Activated T-helper 2 cell treated with anti-CD3 and anti-CD28 coated beads, Interferon-gamma antibody, Interleukin-2, Interleukin-4, amounts not matched to agents 10 μg/mL and 5 μg/mL and 100 μg/mL, durations not matched to agents 14 hours and 24 hours and 36 hours (primary cell): ENCODE measurements around the gene SLITRK5. TPM values are rescaled to one million over a fixed set of nuclear protein-coding genes. Genes with fewer than 3 reads are reported as not detected.

Experiments used
- DNase-seq: peaks from one replicate; pipeline ENCODE4 v3.0.0; 2021; ENCODE audit warnings: low spot score
- H3K27ac Mint-ChIP-seq: one replicate; pipeline ENCODE4 v1.8.0; 2021; ENCODE audit warnings: mixed read lengths
- H3K27me3 Mint-ChIP-seq: one replicate; pipeline ENCODE4 v1.8.0; 2021; ENCODE audit warnings: low read depth, mixed read lengths
- H3K36me3 Mint-ChIP-seq: one replicate; pipeline ENCODE4 v1.8.0; 2021; ENCODE audit warnings: low read depth, mixed read lengths
- H3K4me1 Mint-ChIP-seq: one replicate; pipeline ENCODE4 v1.8.0; 2021; ENCODE audit warnings: low read depth, mixed read lengths
- H3K4me3 Mint-ChIP-seq: one replicate; pipeline ENCODE4 v1.8.0; 2021; ENCODE audit warnings: low read depth, mild to moderate bottlenecking, moderate library complexity, mixed read lengths
- H3K9me3 Mint-ChIP-seq: one replicate; pipeline ENCODE4 v1.8.0; 2021; ENCODE audit warnings: mixed read lengths
- intact Hi-C: fragments of 100-400 bp; cut with micrococcal nuclease; formaldehyde crosslinking; loops from one replicate; pipeline ENCODE4 v1.15.1; 2023
- total RNA-seq: library from RNA; stranded (reverse); gene quantifications from 2 replicates; pipeline ENCODE4 v1.2.3, GENCODE V29; 2022

SLITRK5 gene
- total RNA-seq, 1 donor from 2014 or later: not detected

DNA sequence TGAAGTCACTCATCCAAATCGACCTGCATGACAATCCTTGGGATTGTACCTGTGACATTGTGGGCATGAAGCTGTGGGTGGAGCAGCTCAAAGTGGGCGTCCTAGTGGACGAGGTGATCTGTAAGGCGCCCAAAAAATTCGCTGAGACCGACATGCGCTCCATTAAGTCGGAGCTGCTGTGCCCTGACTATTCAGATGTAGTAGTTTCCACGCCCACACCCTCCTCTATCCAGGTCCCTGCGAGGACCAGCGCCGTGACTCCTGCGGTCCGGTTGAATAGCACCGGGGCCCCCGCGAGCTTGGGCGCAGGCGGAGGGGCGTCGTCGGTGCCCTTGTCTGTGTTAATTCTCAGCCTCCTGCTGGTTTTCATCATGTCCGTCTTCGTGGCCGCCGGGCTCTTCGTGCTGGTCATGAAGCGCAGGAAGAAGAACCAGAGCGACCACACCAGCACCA is 5.9 kb downstream of the SLITRK5 start:
- Mint-ChIP-seq H3K36me3 (no peaks in the 10 kb centered on the region), H3K27ac (no peak overlapping the region), H3K9me3 (no peaks in the 10 kb centered on the region), H3K4me3 (no peak overlapping the region), H3K27me3 (peaks cover 31% of the 10 kb centered on the region), H3K4me1 (peaks cover 2% of the 10 kb centered on the region)
- intact Hi-C loops: no loop called here
- no peak for DNase-seq

DNA sequence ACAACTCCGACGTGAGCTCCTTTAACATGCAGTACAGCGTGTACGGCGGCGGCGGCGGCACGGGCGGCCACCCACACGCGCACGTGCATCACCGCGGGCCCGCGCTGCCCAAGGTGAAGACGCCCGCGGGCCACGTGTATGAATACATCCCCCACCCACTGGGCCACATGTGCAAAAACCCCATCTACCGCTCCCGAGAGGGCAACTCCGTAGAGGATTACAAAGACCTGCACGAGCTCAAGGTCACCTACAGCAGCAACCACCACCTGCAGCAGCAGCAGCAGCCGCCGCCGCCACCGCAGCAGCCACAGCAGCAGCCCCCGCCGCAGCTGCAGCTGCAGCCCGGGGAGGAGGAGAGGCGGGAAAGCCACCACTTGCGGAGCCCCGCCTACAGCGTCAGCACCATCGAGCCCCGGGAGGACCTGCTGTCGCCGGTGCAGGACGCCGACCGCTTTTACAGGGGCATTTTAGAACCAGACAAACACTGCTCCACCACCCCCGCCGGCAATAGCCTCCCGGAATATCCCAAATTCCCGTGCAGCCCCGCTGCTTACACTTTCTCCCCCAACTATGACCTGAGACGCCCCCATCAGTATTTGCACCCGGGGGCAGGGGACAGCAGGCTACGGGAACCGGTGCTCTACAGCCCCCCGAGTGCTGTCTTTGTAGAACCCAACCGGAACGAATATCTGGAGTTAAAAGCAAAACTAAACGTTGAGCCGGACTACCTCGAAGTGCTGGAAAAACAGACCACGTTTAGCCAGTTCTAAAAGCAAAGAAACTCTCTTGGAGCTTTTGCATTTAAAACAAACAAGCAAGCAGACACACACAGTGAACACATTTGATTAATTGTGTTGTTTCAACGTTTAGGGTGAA is 6.6 kb downstream of the SLITRK5 start:
- no peaks in the 10 kb centered on the region for H3K36me3 Mint-ChIP-seq
- intact Hi-C loops: no loop called here
- H3K9me3 Mint-ChIP-seq: no peaks in the 10 kb centered on the region
- peak overlapping the region; percentile 7 for H3K4me3 Mint-ChIP-seq
- DNase-seq: no peak
- peaks cover 2% of the 10 kb centered on the region for H3K4me1 Mint-ChIP-seq
- no peak overlapping the region for H3K27ac Mint-ChIP-seq
- peaks cover 28% of the 10 kb centered on the region for H3K27me3 Mint-ChIP-seq

DNA sequence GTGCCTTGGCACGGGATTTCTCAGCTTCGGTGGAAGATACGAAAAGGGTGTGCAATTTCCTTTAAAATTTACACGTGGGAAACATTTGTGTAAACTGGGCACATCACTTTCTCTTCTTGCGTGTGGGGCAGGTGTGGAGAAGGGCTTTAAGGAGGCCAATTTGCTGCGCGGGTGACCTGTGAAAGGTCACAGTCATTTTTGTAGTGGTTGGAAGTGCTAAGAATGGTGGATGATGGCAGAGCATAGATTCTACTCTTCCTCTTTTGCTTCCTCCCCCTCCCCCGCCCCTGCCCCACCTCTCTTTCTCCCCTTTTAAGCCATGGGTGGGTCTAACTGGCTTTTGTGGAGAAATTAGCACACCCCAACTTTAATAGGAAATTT is 7.2 kb downstream of the SLITRK5 start:
- Mint-ChIP-seq H3K9me3 (no peaks in the 10 kb centered on the region), H3K27ac (no peak overlapping the region), H3K4me1 (peaks cover 2% of the 10 kb centered on the region), H3K27me3 (peaks cover 25% of the 10 kb centered on the region), H3K4me3 (no peak overlapping the region), H3K36me3 (no peaks in the 10 kb centered on the region)
- intact Hi-C loops: no loop called here
- DNase-seq: no peak

DNA sequence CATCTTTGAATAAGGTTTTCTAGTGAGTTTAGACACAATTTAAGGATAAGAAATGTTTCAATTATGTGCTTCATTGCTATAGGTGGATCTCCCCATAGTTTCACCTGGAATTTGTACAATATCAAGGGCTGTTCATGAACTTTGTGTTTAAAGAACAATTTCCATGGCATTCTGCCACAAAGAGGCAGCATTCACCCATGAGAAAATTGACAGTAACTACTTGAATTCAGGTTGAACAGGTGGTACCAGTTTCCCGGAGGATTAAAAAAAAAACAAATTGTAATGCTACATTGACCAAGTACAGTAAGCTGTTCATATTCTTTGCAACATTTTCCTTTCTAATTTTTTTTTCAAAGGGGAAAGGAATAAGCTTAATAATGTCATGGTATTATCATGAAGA is 9.1 kb downstream of the SLITRK5 start:
- Mint-ChIP-seq H3K27me3 (peaks cover 12% of the 10 kb centered on the region), H3K36me3 (no peaks in the 10 kb centered on the region), H3K4me1 (peaks cover 2% of the 10 kb centered on the region), H3K9me3 (no peaks in the 10 kb centered on the region), H3K27ac (no peak overlapping the region), H3K4me3 (no peak overlapping the region)
- DNase-seq: no peak
- intact Hi-C loops: no loop called here

DNA sequence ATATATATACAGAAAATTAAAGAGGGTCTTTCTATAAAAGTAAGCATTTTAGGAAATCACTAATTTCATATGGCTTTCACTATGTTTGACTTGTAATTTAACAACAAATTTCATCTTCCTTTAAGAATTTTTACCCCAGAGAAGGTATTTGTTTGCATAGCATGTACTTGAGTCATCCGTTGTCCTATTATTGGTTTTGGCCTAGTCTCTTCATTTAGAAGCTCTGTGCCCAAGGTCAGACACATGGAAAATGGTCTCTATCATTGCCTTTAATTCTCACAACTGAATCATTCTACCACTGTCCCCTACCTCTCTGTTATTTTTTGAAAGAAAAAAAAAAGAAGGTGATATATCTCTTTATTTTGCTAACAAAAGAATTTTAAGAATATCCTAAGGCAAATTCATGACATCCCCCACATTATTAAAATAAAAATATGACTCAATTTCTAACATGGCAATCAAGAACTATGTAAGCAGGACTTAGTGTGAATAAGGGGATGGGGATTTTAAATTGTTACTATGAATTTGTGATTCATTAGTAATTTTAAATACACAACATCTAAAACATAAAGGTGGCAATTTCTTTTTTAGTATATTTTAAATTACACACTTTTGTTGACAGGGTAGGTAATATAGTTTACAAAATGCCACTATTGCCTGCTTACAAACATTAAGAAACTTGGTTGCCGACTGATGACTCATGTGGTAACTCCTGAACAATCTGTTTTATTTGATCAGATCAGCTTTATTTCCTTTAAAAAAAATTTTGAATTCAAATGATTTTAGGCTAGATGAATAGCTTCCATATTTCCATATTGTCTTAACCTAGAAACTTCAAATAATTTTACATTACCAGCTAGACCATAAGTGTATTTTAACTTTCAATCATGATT is 13.9 kb downstream of the SLITRK5 start:
- no peak for DNase-seq
- intact Hi-C loops: no loop called here

DNA sequence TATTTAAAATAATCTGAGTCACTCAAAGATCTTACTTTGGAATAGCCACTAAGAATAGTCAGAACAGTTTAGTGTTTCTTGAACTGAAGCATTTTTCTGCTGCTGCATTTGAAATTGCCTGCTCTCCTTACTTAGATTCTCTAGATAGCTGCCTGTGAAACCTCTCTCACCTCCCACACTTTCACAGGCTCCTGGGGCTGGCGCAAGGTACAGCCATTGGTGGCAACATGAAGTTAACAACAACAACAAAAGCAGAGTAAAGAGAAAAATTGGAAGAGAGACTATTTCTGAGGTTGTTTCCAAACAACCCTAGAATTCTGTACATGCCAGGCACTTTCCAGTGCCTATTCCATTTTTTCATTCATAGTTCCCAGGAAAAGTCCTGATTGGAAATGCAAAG is 25.3 kb downstream of the SLITRK5 start:
- intact Hi-C loops: no loop called here

More for the DNA sequence above, 13.9 kb downstream of the SLITRK5 start:
- Mint-ChIP-seq H3K36me3 (no peaks in the 10 kb centered on the region), H3K4me3 (no peak overlapping the region), H3K27ac (no peak overlapping the region), H3K9me3 (no peaks in the 10 kb centered on the region), H3K4me1 (no peaks in the 10 kb centered on the region), H3K27me3 (no peaks in the 10 kb centered on the region)

DNA sequence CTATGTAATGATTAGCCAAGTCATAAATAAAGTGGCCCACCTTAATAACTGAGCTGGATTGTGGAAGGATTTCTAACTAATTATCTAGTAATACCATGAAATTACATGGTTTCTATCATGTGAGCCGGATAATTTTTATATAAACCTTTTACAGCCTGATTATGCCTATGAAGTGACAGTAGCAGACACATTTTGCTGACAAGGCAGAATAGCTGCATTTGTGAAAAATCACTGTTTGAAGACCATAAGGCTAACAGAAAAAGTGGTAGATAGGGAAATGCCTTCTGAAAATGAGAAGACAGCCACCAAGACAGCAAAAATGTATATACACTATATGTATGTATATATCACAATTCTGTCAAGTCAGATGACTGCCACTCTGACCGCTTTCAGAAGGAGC is 27.1 kb downstream of the SLITRK5 start:
- H3K27ac Mint-ChIP-seq: no peak overlapping the region
- no peak for DNase-seq
- H3K4me3 Mint-ChIP-seq: no peak overlapping the region
- intact Hi-C loops: no loop called here
- no peaks in the 10 kb centered on the region for H3K36me3 Mint-ChIP-seq
- no peaks in the 10 kb centered on the region for H3K27me3 Mint-ChIP-seq
- no peaks in the 10 kb centered on the region for H3K9me3 Mint-ChIP-seq
- no peaks in the 10 kb centered on the region for H3K4me1 Mint-ChIP-seq

More for the DNA sequence above, 25.3 kb downstream of the SLITRK5 start:
- Mint-ChIP-seq H3K4me3 (no peak overlapping the region), H3K27ac (no peak overlapping the region), H3K4me1 (no peaks in the 10 kb centered on the region), H3K9me3 (no peaks in the 10 kb centered on the region), H3K36me3 (no peaks in the 10 kb centered on the region), H3K27me3 (no peaks in the 10 kb centered on the region)
- DNase-seq: no peak

DNA sequence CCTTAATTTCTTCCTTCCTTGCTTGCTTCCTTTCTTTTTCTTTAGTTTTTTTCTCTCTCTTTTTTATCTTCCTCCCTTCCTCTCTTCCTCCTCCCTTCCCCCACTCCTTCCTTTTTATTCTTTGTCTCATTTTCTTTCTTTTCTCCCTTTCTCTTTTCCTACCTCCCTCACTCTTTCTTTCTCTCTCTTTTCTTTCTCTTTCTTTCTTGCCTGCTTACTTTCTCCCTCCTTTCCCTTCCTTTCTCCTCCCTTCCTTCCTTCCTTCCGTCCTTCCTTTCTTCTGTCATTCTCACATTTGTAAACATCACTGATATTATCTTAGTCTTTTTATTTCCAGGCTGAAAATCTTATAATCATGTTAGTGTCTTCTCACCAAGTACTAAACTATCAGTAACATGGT is 38.8 kb downstream of the SLITRK5 start:
- H3K4me3 Mint-ChIP-seq: no peak overlapping the region
- no peaks in the 10 kb centered on the region for H3K36me3 Mint-ChIP-seq
- H3K9me3 Mint-ChIP-seq: peaks cover 18% of the 10 kb centered on the region
- no peaks in the 10 kb centered on the region for H3K4me1 Mint-ChIP-seq
- intact Hi-C loops: no loop called here
- no peak overlapping the region for H3K27ac Mint-ChIP-seq
- no peak for DNase-seq
- H3K27me3 Mint-ChIP-seq: no peaks in the 10 kb centered on the region

DNA sequence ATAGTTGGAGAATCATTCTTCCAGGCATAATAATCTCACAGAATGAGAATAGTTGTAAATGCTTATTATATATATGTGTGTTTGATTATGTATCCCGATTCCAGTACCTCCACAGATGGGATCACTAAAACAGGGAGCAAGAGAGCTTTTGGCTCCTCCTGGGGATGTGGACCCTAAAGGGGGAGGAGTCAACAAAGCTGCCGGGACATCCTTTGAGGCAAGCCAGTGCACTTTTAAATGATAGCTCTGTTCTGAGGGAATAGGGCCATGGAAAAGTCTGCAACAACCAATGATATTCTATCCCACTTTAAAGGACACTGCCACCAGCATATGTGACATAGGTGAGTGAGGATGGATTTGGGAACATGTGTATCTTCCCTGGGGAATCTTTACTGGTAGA is 40.8 kb downstream of the SLITRK5 start:
- Mint-ChIP-seq H3K27me3 (no peaks in the 10 kb centered on the region), H3K4me3 (no peak overlapping the region), H3K36me3 (no peaks in the 10 kb centered on the region), H3K27ac (no peak overlapping the region), H3K4me1 (no peaks in the 10 kb centered on the region), H3K9me3 (peaks cover 15% of the 10 kb centered on the region)
- DNase-seq: no peak
- intact Hi-C loops: no loop called here
